ENCODE results near the gene KCNB1.

- TF ChIP-seq CTCF (conservative IDR thresholded peaks at IDR 0.05) (no peak), ZFX (IDR thresholded peaks at IDR 0.05) (no peak)
Observed at GRCh38 chr20:49431329-49431728, 51.1 kb downstream of the KCNB1 start.
